C4-2B (cell line): ENCODE measurements around the gene ADGRA3.

Source experiments
- H3K27ac ChIP-seq: fragments of 450-650 bp; 2 replicates; pipeline ENCODE4 v1.5.1; 2017
- CTCF ChIP-seq: fragments of 450-650 bp; conservative IDR thresholded peaks from 2 replicates; pipeline ENCODE4 v1.5.1; 2017; ENCODE audit warnings: mild to moderate bottlenecking
- ZFX ChIP-seq: fragments of 450-650 bp; IDR thresholded peaks from 2 replicates; pipeline ENCODE4 v1.6.1; 2017

Gene ADGRA3

GRCh38 chr4:22488106-22488505 is 27.8 kb downstream of the ADGRA3 start:
- H3K27ac ChIP-seq = no peak overlapping the region
- TF ChIP-seq CTCF = no peak
- TF ChIP-seq ZFX = no peak

DNA sequence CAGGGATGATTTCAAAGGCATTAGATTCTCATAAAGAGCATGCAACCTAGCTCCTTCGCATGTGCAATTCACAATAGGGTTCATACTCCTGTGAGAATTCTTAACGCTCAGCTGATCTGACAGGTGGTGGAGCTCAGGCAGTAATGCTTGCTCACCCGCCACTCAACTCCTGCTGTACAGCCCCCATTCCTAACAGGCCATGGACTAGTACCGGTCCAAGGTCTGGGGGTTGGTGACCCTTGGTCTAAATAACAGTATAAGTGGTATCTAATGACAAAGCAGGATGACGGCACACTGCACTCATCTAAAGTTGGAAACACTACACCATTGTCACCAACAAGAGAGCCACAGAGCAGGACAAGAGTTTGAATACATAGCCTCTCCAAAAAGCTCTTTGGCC is 28.5 kb downstream of the ADGRA3 start:
- no peak for TF ChIP-seq CTCF
- TF ChIP-seq ZFX = no peak
- no peak overlapping the region for H3K27ac ChIP-seq

- TF ChIP-seq ZFX (no peak), CTCF (no peak)
- H3K27ac ChIP-seq = no peak overlapping the region
Observed at GRCh38 chr4:22486276-22486675, 29.6 kb downstream of the ADGRA3 start.

DNA sequence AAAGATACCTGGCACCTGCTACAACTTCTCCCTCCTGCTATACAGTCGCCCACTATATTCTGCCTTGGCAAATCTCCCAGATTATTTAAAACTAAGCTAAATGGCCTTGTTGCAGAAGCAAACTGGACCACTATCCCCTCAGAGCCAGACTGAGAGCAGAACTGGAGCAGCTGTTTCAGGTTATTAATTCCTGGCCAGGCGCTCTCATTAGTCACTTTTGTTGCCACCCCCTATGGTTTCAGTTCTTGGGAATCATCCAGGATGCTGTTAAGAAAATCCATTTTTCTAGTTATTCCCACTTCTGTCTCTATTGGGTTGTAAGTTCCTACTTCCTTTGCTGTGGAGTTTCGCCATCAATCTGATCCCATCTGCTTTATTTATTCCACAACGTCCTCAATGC is 30.1 kb downstream of the ADGRA3 start:
- H3K27ac ChIP-seq = no peak overlapping the region
- no peak for TF ChIP-seq ZFX
- TF ChIP-seq CTCF = no peak

DNA sequence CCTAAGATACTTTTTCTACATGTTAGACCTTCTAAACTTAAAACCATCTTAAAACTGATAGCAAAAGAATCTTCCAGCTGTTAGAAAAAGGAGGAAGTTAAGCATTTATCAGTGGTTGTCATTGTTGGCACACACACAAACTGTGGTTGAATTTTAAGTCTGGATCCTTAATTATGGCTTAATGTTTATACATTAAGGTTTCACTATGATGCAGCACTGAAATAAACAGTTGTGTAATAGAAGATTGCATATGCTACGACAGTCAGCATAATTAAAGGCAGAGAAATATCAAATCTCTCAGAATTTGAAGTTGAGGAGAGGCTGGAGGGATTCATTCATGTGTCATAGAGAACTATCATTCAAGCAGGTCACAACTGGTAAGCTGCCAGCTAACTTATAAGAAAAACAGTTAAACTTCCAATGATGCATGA is 32.3 kb downstream of the ADGRA3 start:
- no peak for TF ChIP-seq CTCF
- TF ChIP-seq ZFX = no peak
- no peak overlapping the region for H3K27ac ChIP-seq

DNA sequence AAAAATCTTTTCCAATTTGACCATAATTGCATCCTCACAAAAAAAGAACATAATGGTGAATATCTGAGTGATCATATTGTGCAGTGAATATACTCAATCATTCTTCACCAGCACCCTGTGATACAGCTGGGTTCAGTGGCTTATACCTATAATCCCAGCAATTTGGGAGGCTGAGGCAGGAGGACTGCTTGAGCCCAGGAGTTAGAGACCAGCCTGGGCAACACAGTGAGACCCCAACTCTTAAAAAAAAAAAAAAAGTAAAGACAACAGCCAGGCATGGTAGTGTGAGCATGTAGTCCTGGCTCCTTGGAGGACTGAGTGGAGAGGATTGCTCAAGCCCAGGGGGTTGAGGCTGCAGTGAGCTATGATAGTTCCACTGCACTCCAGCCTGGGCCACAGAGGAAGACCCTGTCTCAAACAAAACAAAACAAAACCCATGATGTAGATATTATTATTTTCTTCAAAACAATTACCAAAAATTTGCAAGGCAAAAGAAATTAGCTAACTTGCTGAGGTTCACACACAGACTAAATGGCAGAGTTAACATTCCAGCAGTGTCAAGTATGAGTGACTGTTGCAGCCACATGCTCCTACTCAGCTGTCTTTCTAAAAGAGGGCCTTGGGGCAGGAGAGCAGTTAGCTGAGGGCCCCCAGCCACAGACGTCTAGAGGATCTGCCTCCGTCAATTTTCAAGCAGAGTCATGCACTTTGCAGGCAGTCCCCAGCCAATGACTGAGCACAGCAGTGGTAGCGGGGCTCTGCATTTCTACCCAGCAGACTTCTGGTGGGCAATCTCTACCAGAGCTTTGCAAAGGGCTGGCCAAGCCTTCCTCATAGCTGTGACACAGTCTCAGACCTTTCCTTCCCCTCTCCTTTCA is 33.4 kb downstream of the ADGRA3 start:
- no peak overlapping the region for H3K27ac ChIP-seq
- TF ChIP-seq CTCF (no peak), ZFX (no peak)

- TF ChIP-seq CTCF (no peak), ZFX (no peak)
Observed at GRCh38 chr4:22480675-22481327, 35.1 kb downstream of the ADGRA3 start.

More at GRCh38 chr4:22480675-22481327, 35.1 kb downstream of the ADGRA3 start:
- H3K27ac ChIP-seq = no peak overlapping the region
